GM12892 (cell line): ENCODE measurements around the gene CLIP1.
"Not testable (repeated sequence)": the region's sequence is repeated elsewhere in the genome, so short reads cannot be mapped to it uniquely, and the experiment has no call there.

ENCODE experiments used
- POLR2A ChIP-seq: IDR thresholded peaks from 2 replicates; pipeline ENCODE4 v1.6.1; 2011; ENCODE audit warnings: low read depth, low read length, control low read depth
- POLR2AphosphoS5 ChIP-seq: IDR thresholded peaks from 2 replicates; pipeline ENCODE4 v1.6.1; 2011; ENCODE audit warnings: low read depth, low read length, control low read depth

GRCh38 chr12:122357536-122357935 lies 64.9 kb downstream of the CLIP1 start:
- TF ChIP-seq POLR2A, POLR2AphosphoS5: not testable (repeated sequence)
